ENCODE results near the gene BOC. TPM values are rescaled to one million over a fixed set of nuclear protein-coding genes. Genes with fewer than 3 reads are reported as not detected.

BOC gene
- total and polyA plus RNA-seq, 10 of the 15 experiments (the other 5 are each of a cell fraction or from before 2014, with no cell fraction given): 0.18 TPM; not detected in 9

- H3K4me3 ChIP-seq: no peak overlapping the region
- no peaks in the 10 kb centered on the region for H3K9me3 ChIP-seq (replicated peaks; ENCODE audit: control insufficient read depth, insufficient read depth, low read length)
- in situ Hi-C loops (cut with MboI): no loop called here
- H2AFZ ChIP-seq (ENCODE audit: control insufficient read depth, low read depth, low read length): no peak overlapping the region
- no peaks in the 10 kb centered on the region for H3K4me1 ChIP-seq (ENCODE audit: control insufficient read depth, insufficient read depth, low read length)
- TF ChIP-seq BRCA1 (IDR thresholded peaks at IDR 0.05; ENCODE audit: low read depth, low read length) (no peak), RBBP5 (conservative IDR thresholded peaks at IDR 0.05) (no peak), BCL11A (IDR thresholded peaks at IDR 0.05; ENCODE audit: low read depth, low read length) (no peak), RUNX3 (IDR thresholded peaks at IDR 0.05; ENCODE audit: low read length) (no peak), MTA2 (IDR thresholded peaks at IDR 0.05; ENCODE audit: low read depth) (no peak), KAT2A (conservative IDR thresholded peaks at IDR 0.05; ENCODE audit: control insufficient read depth, low read depth, low read length) (no peak)
- FAIRE-seq (no peak), DNase-seq (ENCODE audit: low read depth, low spot score) (no peak), ATAC-seq (no peak)
- no peaks in the 10 kb centered on the region for H3K79me2 ChIP-seq (ENCODE audit: control insufficient read depth, insufficient read depth, low read length)
- peaks cover 2 to 11% of the 10 kb centered on the region in 2 experiments; a peak in 3 of 4 replicates for H3K27me3 ChIP-seq (replicated peaks in 1 of 2; ENCODE audit: control insufficient read depth in 2 of 2, insufficient read depth in 2 of 2, low read length in 1 of 2)
- intact Hi-C loops (cut with micrococcal nuclease; ENCODE audit: unreplicated experiment): no loop called here
- 69% methylated on average over 3 of the region's 3 CpGs for WGBS (ENCODE audit: insufficient coverage, insufficient replicate concordance, low lambda C conversion rate, missing lambda C conversion rate)
- SMC1A ChIA-PET (ENCODE audit: uncharacterized antibody, unreplicated experiment): no interaction called here
- no peak overlapping the region for H3K27ac ChIP-seq (ENCODE audit: control insufficient read depth, insufficient read depth)
- CTCF ChIA-PET: no interaction called here
- no peak overlapping the region for H3K9ac ChIP-seq (ENCODE audit: control insufficient read depth, insufficient read depth, low read length)
- no peaks in the 10 kb centered on the region for H4K20me1 ChIP-seq (ENCODE audit: control insufficient read depth, insufficient read depth)
- no TSS peak for BruUV-seq (replicated peaks)
- RAD21 ChIA-PET (ENCODE audit: unreplicated experiment): no interaction called here
- H3K4me2 ChIP-seq (ENCODE audit: control insufficient read depth, insufficient read depth): no peak overlapping the region
- no peaks in the 10 kb centered on the region for H3K36me3 ChIP-seq (ENCODE audit: control insufficient read depth in 2 of 2, insufficient read depth in 2 of 2, low read length in 1 of 2)
- POLR2A ChIA-PET: no interaction called here
Measured at GRCh38 chr3:113240841-113241240, 29.5 kb downstream of the BOC start.

- no peak for TF ChIP-seq MYC (IDR thresholded peaks at IDR 0.05; ENCODE audit: insufficient read depth, insufficient read length, insufficient replicate concordance, low read length, severe bottlenecking)
- no peak for TF ChIP-seq NKRF (conservative IDR thresholded peaks at IDR 0.05)
- no peak for TF ChIP-seq STAT3 (IDR thresholded peaks at IDR 0.05; ENCODE audit: low read depth, low read length)
- no peak for TF ChIP-seq NR2C1 (IDR thresholded peaks at IDR 0.05)
- Histone ChIP-seq H4K20me1 (ENCODE audit: control insufficient read depth, insufficient read depth) (no peaks in the 10 kb centered on the region), H3K4me3 (no peak overlapping the region), H3K4me1 (ENCODE audit: control insufficient read depth, insufficient read depth, low read length) (no peaks in the 10 kb centered on the region), H3K9me3 (replicated peaks; ENCODE audit: control insufficient read depth, insufficient read depth, low read length) (no peaks in the 10 kb centered on the region), H3K27ac (ENCODE audit: control insufficient read depth, insufficient read depth) (no peak overlapping the region), H3K27me3 (replicated peaks in 1 of 2; ENCODE audit: control insufficient read depth in 2 of 2, insufficient read depth in 2 of 2, low read length in 1 of 2) (peaks cover 2 to 12% of the 10 kb centered on the region in 2 experiments; a peak in 3 of 4 replicates), H3K36me3 (ENCODE audit: control insufficient read depth in 2 of 2, insufficient read depth in 2 of 2, low read length in 1 of 2) (no peaks in the 10 kb centered on the region), H3K9ac (ENCODE audit: control insufficient read depth, insufficient read depth, low read length) (no peak overlapping the region), H2AFZ (ENCODE audit: control insufficient read depth, low read depth, low read length) (no peak overlapping the region), H3K4me2 (ENCODE audit: control insufficient read depth, insufficient read depth) (no peak overlapping the region), H3K79me2 (ENCODE audit: control insufficient read depth, insufficient read depth, low read length) (no peaks in the 10 kb centered on the region)
- SMC1A ChIA-PET (ENCODE audit: uncharacterized antibody, unreplicated experiment): no interaction called here
- RAD21 ChIA-PET (ENCODE audit: unreplicated experiment): no interaction called here
- no peak for FAIRE-seq
- CTCF ChIA-PET: no interaction called here
- WGBS (ENCODE audit: insufficient coverage, insufficient replicate concordance, low lambda C conversion rate, missing lambda C conversion rate): 39% methylated on average over 6 of the region's 7 CpGs
- DNase-seq (ENCODE audit: low read depth, low spot score): no peak
- POLR2A ChIA-PET: no interaction called here
- no peak for ATAC-seq
- intact Hi-C loops (cut with micrococcal nuclease; ENCODE audit: unreplicated experiment) (no loop called here), in situ Hi-C loops (cut with MboI) (no loop called here)
- BruUV-seq (replicated peaks): no TSS peak
Measured at GRCh38 chr3:113241292-113242095, 30.1 kb downstream of the BOC start.

All from GM12878 (cell line).